T-helper 1 cell treated with Interleukin-12 subunit alpha and Interleukin-12 subunit beta and Interleukin-4 antibody, amounts not matched to agents 30 ng/mL and 1 ng/mL, for 36 hours (primary cell): ENCODE results near the gene LMF2. TPM values are rescaled to one million over a fixed set of nuclear protein-coding genes. Genes with fewer than 3 reads are reported as not detected.

ENCODE experiments used
- intact Hi-C: fragments of 100-400 bp; cut with micrococcal nuclease; formaldehyde crosslinking; loops from one replicate; pipeline ENCODE4 v1.15.1; 2024
- total RNA-seq: library from RNA; stranded (reverse); gene quantifications from 2 replicates; pipeline ENCODE4 v1.2.3, GENCODE V29; 2022

Gene LMF2
- total RNA-seq, 1 donor from 2014 or later = 124 TPM

DNA sequence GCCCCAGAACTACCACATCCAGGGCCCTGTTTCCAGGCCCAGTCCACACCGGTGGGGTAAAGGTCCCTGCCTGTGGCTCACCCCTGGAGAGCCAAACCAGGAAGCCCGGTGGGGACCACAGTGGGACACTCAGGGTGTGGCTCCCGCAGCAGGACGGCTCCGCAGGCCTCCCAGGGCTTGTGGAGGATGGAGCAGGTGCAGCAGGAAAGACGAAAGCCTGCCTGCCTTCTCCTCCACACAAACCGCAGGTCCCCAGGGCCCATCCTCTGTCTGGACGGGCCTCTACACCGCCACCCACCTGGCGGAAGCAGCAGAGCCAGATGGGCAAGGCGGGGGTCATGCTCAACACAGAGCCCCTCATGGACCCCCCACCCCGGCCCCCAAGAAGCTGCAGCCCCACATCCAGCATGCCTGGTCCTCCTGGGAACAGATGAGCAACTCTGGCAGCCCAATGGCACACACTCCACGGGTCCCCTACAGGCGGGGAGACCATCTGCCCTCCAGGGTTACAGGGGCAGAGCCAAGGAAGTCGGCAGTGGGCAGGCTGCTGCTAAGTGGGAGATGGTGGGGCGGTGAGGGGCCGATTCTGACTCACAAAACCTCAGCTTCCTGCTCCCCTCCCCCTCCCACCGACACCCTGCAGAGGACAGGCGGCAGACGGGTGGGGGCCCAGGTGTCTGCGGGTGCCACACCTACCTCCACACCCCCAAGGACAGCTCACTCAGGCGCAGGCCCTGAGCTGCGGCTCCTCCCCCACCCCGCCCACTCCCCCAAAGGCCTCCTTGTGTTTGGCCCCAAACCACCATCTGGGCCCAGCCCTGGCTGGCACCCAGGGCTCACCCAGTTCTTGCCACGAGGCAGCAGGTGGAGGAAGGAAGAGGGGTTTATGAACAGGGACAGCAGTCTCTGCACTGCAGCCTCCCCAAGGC is 37.9 kb downstream of the LMF2 start:
- intact Hi-C loops = loop anchor here (1.0 to 10.0 kb wide), 6 partner anchors 38 to 615 kb away; partner anchors contain the start of genes LMF2, PPP6R2, SCO2 and ZBED4

DNA sequence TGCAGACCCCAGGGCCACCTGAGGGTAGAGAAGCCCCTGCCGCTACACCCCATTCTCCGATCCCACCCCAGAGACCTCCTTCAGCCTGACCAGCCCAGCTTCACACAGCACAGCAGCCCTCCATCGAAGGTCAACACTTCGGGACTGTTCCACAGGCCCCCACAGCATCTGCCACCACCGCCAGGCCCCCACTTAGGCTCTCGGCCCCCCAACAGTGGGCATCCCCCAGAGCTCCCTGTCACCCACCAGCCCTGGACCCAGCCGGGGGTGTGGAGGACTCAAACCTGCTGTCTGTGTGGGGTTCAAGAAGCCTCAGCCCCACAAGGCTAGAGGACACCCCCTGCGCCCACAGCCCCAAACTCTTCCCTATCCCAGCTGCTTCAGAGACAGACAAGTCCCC is 38.9 kb downstream of the LMF2 start:
- intact Hi-C loops = loop anchor here (1.0 kb wide), 1 partner anchor 153 kb away; no protein-coding TSS in a partner anchor

DNA sequence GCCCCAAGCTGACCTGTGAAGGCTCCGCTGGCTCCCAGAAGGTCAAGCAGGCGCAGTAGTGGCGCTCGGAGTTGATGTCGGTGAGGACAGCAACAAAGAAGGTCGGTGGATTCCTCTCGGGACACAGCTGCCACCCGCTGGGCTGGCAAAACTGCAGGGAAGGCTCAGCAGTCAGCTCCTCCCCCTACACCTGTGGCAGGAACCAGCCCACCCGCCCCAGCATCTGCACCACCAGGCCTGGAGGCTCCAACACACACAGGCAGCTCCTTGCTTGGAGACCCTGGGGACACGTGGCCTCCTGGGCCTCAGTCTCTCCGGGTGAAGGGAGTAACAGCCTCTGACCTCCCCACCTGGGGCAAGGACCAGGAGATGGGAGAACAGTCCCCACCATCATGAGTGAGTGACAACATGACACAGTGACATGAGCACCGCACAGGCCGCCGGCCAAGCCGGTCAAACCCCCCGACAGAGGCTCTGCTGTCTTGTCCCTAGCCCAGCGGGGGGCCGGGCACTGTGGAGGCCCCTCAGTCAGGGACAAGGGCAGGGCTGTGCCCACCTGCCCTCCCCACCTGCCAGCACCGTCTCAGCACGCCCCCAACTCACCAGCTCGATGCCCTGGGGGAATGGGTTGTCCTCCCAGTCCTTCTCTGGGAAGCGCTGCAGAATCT is 39.6 kb downstream of the LMF2 start:
- intact Hi-C loops = no loop called here

DNA sequence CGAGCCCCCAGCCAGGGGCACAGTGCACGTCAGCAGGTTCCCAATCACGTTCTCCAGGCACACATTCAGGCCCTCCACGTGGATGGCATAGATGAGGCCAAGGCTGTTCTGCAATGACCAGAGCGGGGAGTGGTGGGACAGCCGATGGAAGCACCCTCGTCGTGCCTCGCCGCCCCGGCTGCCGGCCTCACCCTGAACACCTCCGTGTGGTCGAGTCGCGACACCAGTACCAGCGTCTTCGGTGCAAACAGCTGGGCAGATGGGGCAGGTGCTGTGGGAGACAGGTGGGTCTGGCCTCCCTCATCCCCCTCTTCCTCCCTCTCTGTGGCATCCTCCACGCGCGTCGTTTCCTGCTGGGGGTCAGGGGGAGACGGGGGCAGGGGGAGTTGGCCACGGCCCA is 40.2 kb downstream of the LMF2 start:
- intact Hi-C loops = no loop called here

DNA sequence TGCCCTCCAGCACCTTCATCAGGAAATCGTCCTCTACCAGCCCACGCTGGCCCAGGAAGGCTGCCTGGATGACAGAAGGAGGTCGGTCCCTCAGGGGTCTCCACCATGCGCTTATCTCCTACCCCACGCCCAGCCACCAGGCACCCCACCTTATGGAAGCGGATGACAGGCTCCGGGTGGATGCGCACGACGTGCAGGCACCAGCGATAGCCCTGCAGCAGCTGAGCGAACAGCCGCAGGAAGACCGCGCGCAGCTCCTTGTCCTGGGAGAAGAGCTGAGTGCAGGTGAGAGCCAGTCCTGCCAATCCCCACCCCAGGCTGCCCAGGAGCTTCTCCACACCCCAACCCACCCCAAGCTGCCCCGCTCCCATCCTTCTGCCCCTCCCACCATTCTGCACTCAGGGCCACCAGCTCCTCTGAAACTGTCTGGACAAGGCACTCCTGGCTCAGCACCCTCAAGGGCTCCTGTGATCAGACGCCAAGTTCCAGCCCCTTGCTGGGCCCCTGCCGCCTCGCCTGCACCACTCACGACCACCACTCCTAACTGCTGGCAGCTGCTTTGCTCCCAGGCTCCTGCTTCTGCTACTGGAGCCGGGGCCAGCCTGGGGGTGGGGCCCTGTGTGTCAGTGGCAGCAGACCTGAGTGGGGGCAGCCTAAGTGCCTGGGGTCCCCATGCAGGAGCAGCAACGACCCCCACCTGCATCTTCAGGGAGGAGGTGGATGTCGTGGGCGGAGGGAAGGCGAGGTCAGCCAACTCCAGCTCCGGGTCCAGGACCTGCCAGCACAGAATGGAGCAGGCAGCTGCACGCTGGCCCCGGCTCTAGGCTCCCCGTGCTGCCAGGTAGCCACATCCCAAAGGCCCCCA is 42.2 kb downstream of the LMF2 start:
- intact Hi-C loops = no loop called here

DNA sequence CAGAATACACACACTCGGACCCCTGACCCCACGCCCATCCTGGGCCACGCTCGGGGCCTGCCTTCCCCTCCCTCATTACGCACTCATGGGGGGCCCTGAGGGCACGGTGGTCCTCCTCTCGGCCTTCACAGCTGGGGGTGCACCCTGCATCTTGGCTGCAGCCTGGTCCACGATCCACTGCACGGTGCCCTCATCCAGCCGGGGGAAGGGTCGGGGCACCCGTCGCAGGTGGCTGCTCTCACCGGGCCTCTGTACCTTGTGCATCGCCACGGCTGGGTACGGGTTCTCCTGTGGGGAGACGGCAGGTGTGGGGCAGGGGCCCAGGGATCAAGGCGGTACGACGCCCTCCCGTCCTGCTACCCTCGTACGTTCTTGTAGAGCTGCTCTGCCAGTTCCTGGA is 43.1 kb downstream of the LMF2 start:
- intact Hi-C loops = no loop called here

DNA sequence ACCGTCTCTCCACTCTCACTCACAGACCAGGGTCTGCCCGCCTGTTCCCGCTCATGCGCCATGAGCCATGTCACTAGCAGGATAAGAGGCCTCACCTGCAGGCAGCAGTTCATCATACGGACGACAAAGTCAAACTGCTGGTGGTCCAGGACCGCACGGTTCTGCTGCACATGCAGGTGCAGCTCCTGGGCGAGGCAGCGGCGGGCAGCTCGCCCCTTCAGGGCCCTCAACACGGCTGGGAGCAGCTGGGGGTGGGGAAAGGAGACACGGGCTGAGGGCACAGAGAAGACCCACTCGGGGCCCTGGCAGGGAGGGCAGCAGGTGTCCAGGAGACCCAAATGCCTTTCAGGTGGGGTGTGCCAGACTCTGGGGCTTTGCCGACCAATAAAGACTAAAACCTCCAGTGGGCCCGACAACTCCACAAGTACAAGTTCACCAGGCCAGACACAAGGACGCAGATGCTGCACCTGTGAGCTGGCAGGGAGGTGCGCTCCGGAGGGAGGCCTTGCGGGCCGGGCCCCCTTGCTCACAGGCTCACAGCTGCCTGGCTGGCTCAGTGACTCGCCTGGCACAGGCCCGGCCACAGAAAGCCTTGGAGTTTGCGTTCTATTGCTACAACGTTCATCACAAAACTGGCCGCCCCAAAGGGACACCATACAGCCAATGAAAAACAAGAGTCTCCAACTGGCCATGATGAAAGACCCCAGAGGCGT is 44.2 kb downstream of the LMF2 start:
- intact Hi-C loops = no loop called here

DNA sequence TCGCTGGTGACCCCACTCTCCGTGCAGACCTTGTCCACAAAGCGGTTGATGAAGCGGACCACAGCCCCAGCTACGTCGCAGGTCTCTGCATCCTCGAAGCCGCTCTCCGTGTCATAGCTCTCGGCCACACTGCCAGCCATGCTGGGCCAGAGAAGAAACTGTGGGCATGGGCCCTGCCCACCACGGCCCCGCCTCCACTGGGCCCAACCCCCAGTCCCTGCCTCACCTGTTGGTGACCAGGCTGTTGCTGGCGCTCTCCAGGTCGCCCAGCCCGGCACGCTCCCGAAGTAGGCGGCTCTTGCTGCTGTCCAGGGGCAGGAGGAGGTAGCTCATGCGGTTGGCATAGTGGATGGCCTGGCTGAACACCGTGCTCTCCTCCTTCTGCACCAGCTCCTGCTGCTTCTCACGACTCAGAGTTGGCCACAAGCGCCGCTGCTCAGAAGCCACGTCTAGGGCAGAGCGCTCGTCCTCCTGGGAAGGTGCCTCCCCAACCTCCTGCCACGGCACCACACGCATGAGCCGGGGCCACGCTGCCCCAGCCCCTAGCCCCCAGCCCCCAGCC is 45.4 kb downstream of the LMF2 start:
- intact Hi-C loops = no loop called here

DNA sequence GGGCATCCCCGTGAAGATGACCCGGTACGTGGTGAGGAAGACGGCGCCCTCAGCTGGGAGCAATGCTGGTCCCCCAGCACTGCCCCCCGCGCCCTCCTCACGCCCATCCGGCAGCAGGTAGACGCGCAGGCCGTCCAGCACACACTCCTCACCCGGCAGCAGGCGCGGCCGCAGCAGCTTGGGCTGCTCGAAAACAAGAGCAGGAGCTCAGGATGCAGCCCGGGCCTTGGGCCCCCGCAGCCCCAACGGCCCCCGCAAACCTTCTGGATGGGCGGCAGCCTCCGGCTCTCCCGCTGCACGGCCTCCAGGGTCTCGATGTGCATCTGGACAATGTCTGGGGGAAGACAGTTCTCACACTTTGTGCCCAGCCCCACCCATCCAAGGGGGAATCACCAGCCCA is 46.0 kb downstream of the LMF2 start:
- intact Hi-C loops = no loop called here

DNA sequence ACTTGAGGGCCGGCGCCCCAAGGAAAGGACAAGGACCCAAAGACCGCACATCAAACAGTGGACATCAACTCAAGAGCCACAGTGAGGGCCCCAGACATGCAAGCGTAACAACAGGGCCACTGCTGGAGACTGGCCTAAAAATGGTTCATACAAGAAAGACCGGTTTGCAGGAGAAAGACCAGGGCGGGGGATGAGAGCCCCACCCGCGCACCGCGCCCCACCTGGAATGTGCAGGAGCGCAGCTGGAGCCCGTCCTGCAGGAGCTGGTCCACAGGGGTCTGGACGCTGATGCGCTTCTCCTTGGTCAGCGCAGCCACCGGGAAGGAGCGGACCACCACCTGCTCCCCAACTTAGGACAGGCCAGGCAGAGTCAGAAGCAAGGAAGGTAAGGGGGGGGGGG is 46.6 kb downstream of the LMF2 start:
- intact Hi-C loops = no loop called here

DNA sequence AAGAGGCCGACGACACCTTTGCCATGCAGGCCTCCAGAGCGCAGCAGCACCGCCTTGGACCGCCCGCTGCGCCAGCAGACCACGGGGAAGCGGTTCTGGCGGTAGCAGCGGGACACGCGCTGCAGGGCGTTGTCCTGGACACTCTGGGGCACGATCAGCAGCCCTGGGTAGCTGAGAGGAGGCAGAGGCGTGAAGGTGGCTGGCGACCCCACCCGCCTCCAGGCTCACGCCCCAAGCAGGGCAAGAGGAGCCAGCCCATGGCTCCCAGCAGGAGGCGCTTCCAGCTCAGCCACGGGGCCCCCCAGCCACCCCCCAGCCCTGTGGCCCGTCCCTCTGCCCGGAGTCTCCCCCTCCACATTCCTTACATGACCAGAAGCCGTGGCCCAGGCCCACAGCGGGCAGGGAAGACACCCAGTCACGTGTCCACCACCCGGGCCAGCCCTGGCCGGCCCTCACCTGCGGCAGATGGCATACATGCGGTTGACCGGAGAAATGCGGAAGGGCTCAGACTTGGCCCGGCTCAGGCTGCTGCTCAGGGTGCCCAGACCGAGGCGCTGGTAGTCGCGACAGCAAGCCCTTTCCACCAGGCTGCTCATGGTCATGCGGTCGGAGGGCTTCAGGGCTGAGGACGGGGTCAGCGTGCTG is 47.9 kb downstream of the LMF2 start:
- intact Hi-C loops = no loop called here

DNA sequence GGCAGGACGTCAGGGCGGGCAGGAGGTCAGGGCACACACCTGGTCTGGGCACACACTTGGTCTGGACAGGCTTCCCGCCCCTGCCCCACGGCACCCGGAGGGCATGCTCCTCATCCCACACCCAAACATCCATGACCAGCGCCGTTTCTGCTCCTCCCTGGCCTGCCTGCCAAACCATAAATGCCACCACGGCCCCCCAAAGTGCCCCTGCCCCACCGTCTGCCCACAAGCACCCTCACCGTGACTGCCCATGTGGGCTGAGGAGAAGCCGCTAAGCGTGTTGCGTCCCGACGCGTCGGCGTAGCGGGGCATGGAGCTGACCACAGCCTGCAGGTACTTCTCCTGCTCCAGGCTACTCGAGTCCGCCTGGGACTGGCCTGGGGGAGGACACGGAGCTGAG is 48.5 kb downstream of the LMF2 start:
- intact Hi-C loops = no loop called here

DNA sequence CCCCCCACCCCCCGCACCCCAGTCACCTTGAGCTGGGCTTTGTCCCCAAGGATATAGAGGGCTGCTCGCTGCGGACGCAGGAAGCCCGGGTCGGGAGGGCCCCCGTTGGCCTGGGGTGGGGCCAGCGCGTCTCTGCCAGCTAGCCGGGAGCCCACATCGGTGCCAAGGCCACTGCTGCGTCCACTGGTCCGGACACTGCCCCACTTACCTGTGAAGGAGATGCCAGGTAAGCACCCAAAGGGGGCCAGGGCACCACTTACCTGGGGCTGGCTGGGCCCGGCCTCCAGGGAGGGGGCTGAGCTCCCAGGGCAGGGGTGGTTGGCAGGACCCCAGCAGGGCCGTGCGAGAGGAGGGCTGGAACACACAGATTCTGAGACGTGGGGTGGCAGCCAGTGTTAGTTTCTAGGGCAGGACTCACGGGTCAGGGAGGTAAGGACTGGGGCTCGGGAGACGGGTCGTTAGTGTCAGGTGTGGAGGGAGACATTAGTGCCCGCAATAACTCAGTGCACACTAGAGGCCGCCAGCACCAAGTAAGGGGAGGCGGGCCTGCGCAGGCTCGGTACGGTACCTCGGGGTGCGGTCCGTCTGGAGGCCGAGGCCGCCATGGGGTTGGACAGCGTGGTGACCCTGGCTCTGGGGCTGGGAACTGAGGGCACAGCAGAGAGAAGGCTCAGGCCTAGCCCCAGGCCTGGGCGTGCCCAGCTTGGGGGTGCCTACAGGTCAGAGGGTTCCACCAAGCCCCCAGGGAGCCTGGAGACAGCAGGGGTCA is 50.9 kb downstream of the LMF2 start:
- intact Hi-C loops = loop anchor here (2.0 kb wide), 1 partner anchor 42 kb away; no protein-coding TSS in a partner anchor

DNA sequence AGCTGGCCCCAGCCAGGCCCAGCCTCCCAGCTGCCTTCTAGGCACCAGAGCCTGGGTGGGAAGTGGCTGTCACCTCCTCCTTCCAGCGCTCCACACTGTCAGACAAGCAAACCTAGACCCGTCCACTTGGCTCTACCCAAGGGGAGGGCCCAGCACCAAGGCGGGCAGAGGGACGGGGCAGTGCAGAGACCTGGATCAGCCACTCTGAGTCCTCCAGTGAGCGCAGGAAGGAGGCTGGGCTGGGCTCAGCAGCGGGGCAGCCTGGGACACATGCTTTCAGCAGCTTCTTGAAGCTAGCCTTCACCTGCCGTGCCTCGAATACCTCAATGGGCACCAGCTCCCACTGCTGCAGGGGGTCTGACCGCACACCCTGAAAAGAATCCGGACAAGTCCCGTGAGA is 51.5 kb downstream of the LMF2 start:
- intact Hi-C loops = loop anchor here (2.0 kb wide), 1 partner anchor 43 kb away; no protein-coding TSS in a partner anchor

DNA sequence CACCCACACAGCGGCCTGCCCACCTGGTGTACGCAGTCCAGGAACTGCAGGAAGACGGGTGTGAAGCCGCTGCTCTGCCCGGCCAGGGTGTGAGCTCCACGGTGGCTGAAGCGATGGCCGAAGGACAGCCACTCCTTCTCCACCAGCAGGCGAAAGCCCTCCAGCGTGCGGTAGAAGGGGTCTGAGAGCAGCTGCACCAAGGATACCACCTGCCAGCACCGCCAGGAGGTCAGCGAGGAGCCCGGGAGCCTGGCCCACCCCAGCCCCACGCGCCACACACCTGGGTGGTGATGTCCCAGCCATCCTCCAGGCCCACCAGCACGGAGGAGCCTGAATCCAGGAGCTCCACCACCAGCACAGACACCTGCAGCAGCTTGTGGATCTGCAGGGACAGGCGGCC is 52.3 kb downstream of the LMF2 start:
- intact Hi-C loops = no loop called here

DNA sequence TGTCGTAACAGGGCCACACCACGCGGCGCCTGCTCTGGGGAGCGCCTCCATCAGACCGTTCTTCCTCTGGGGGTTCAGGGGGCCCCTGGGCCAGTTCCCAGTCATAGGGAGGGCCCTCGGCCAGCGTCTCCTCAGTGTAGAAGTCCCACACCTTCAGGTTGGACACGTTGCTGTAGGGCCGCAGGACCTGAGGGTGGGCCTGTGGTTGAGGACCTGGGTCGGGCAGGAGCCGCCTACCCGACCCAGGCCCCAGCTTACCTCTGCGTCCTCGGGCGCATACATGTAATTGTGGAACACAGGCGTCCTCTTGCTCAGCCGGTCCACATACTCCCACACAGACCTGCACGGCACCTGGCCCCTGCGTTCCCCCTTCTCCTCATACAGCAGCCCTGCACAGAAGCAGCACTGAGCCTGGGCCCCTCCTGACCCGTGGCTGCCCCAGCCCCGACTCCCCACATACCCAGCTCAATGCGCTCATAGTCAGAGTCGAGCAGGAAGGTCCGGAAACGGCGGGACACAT is 52.9 kb downstream of the LMF2 start:
- intact Hi-C loops = no loop called here
